Measurements from ENCODE around the gene SLC38A10. TPM values are rescaled to one million over a fixed set of nuclear protein-coding genes. Genes with fewer than 3 reads are reported as not detected.
A peak's percentile ranks its signal among the peaks of the same experiment; 100 is the strongest.

SLC38A10 gene
- total and polyA plus RNA-seq, 2 of the 13 experiments (the other 11 are each of a cell fraction or from before 2014, with no cell fraction given): 23.4 to 55.8 TPM

- no peak for TF ChIP-seq ZBTB10 (CRISPR knock-in tag; IDR thresholded peaks at IDR 0.05; ENCODE audit: borderline replicate concordance)
- no peak for TF ChIP-seq MED8 (CRISPR knock-in tag; IDR thresholded peaks at IDR 0.05; ENCODE audit: insufficient replicate concordance)
- no peak for TF ChIP-seq LBX2 (CRISPR knock-in tag; IDR thresholded peaks at IDR 0.05; ENCODE audit: borderline replicate concordance)
- TF ChIP-seq AKNA (CRISPR knock-in tag; IDR thresholded peaks at IDR 0.05; ENCODE audit: borderline replicate concordance): no peak
- no peak for TF ChIP-seq XRCC5 (optimal IDR thresholded peaks at IDR 0.05; ENCODE audit: low read length)
- no peak for TF ChIP-seq ZFP62 (CRISPR knock-in tag; IDR thresholded peaks at IDR 0.05)
- TF ChIP-seq KLF13 (CRISPR knock-in tag; IDR thresholded peaks at IDR 0.05): no peak
- TF ChIP-seq ZFP90 (CRISPR knock-in tag; IDR thresholded peaks at IDR 0.05; ENCODE audit: borderline replicate concordance): peak; percentile 43; the same call in 1 of the 2 replicates
- TF ChIP-seq SNAPC5 (CRISPR knock-in tag; IDR thresholded peaks at IDR 0.05; ENCODE audit: borderline replicate concordance): no peak
- no peak for TF ChIP-seq KLF16 (CRISPR knock-in tag; IDR thresholded peaks at IDR 0.05)
- no peak for TF ChIP-seq DBP (CRISPR knock-in tag; IDR thresholded peaks at IDR 0.05; ENCODE audit: not compliant biosample characterization)
- no peak for TF ChIP-seq ZNF138 (CRISPR knock-in tag; IDR thresholded peaks at IDR 0.05; ENCODE audit: low read depth)
- TF ChIP-seq PLRG1 (conservative IDR thresholded peaks at IDR 0.05): no peak
- no peak for TF ChIP-seq BCLAF1 (IDR thresholded peaks at IDR 0.05)
- no peak for TF ChIP-seq HMGA1 (CRISPR knock-in tag; conservative IDR thresholded peaks at IDR 0.05)
- no peak for TF ChIP-seq CREBL2 (CRISPR knock-in tag; IDR thresholded peaks at IDR 0.05; ENCODE audit: borderline replicate concordance)
Measured at GRCh38 chr17:81244358-81245023, 50.6 kb downstream of the SLC38A10 start (continued).

All from HepG2 (cell line).